GM23338 (cell line): Measurements from ENCODE around the gene RNF212B. TPM values are rescaled to one million over a fixed set of nuclear protein-coding genes. Genes with fewer than 3 reads are reported as not detected.

ENCODE experiments used
- ATAC-seq: fragments of 200-7000 bp; cut with Tn5 transposase; 3 replicates; pipeline ENCODE4 v1.9.1; 2020
- DNase-seq: peaks from one replicate; pipeline ENCODE4 v3.0.0-alpha.2; 2015; ENCODE audit warnings: low spot score
- H2AFZ ChIP-seq: fragments of 200-600 bp; sonication (generic); 2 replicates; pipeline ENCODE4 v1.8.0; 2016; ENCODE audit warnings: antibody characterized with exemption, mild to moderate bottlenecking, moderate library complexity
- H3F3A ChIP-seq: fragments of 200-600 bp; sonication (generic); replicated peaks from 2 replicates; pipeline ENCODE4 v1.8.0; 2017; ENCODE audit warnings: antibody characterized with exemption, mixed run types, low read depth
- H3K27ac ChIP-seq: fragments of 200-600 bp; sonication (generic); 2 replicates; pipeline ENCODE4 v1.6.1; 2016; ENCODE audit warnings: low read depth
- H3K27me3 ChIP-seq: fragments of 200-600 bp; sonication (generic); 2 replicates; pipeline ENCODE4 v1.8.0; 2016; ENCODE audit warnings: mild to moderate bottlenecking, mixed run types, moderate library complexity; ENCODE audit not compliant: insufficient read depth
- H3K36me3 ChIP-seq: fragments of 200-600 bp; sonication (generic); 2 replicates; pipeline ENCODE4 v1.8.0; 2016; ENCODE audit warnings: mild to moderate bottlenecking; ENCODE audit not compliant: insufficient read depth
- H3K4me1 ChIP-seq: fragments of 200-600 bp; sonication (generic); 2 replicates; pipeline ENCODE4 v1.8.0; 2016; ENCODE audit warnings: mild to moderate bottlenecking, moderate library complexity; ENCODE audit not compliant: insufficient read depth
- H3K4me2 ChIP-seq: fragments of 200-600 bp; sonication (generic); 2 replicates; pipeline ENCODE4 v1.7.1; 2017; ENCODE audit warnings: mixed run types
- H3K4me3 ChIP-seq: fragments of 200-600 bp; sonication (generic); 2 replicates; pipeline ENCODE4 v1.6.1; 2016; ENCODE audit warnings: mixed run types
- H3K79me2 ChIP-seq: fragments of 200-600 bp; sonication (generic); replicated peaks from 2 replicates; pipeline ENCODE4 v1.8.0; 2017; ENCODE audit warnings: mild to moderate bottlenecking; ENCODE audit not compliant: insufficient read depth
- H3K9me2 ChIP-seq: fragments of 200-600 bp; sonication (generic); 2 replicates; pipeline ENCODE4 v1.8.0; 2017; ENCODE audit not compliant: insufficient read depth
- H4K20me1 ChIP-seq: fragments of 200-600 bp; sonication (generic); replicated peaks from 2 replicates; pipeline ENCODE4 v1.8.0; 2017; ENCODE audit warnings: mild to moderate bottlenecking; ENCODE audit not compliant: insufficient read depth
- H3K27ac Mint-ChIP-seq: 2 replicates; pipeline ENCODE4 v1.8.0; 2020; ENCODE audit warnings: inconsistent platforms, mild to moderate bottlenecking, moderate library complexity, mixed read lengths
- H3K27me3 Mint-ChIP-seq: 3 replicates; pipeline ENCODE4 v1.8.0; 2022; ENCODE audit warnings: low read depth, mild to moderate bottlenecking, moderate library complexity, mixed read lengths, inconsistent platforms; ENCODE audit not compliant: insufficient read depth, poor library complexity
- H3K36me3 Mint-ChIP-seq: 3 replicates; pipeline ENCODE4 v1.8.0; 2021; ENCODE audit warnings: low read depth, mild to moderate bottlenecking, inconsistent platforms, moderate library complexity, mixed read lengths
- H3K4me1 Mint-ChIP-seq: 3 replicates; pipeline ENCODE4 v1.8.0; 2020; ENCODE audit warnings: mild to moderate bottlenecking, inconsistent platforms, mixed read lengths
- H3K4me3 Mint-ChIP-seq: 3 replicates; pipeline ENCODE4 v1.8.0; 2021; ENCODE audit warnings: moderate library complexity, mild to moderate bottlenecking, inconsistent platforms, mixed read lengths
- H3K9me3 Mint-ChIP-seq: 3 replicates; pipeline ENCODE4 v1.8.0; 2020; ENCODE audit warnings: moderate library complexity, mild to moderate bottlenecking, inconsistent platforms, mixed read lengths
- CREB1 ChIP-seq: fragments of 250-450 bp; sonication (Bioruptor Pico); IDR thresholded peaks from 2 replicates; pipeline ENCODE4 v1.5.0; 2020; ENCODE audit warnings: low read depth, mild to moderate bottlenecking, moderate library complexity
- EZH2 ChIP-seq: fragments of 200-600 bp; sonication (generic); IDR thresholded peaks from one replicate; pipeline ENCODE4 v1.8.0; 2017; ENCODE audit warnings: antibody characterized with exemption, mild to moderate bottlenecking, low read depth; ENCODE audit not compliant: unreplicated experiment
- EZH2phosphoT487 ChIP-seq: fragments of 200-600 bp; sonication (generic); IDR thresholded peaks from one replicate; pipeline ENCODE4 v1.8.1; 2018; ENCODE audit warnings: antibody characterized with exemption; ENCODE audit not compliant: unreplicated experiment
- JUNB ChIP-seq: IDR thresholded peaks from one replicate; pipeline ENCODE4 v1.6.1; 2016; ENCODE audit warnings: antibody characterized with exemption; ENCODE audit not compliant: unreplicated experiment
- NANOG ChIP-seq: IDR thresholded peaks from 2 replicates; pipeline ENCODE4 v1.6.1; 2016; ENCODE audit warnings: antibody characterized with exemption, borderline replicate concordance
- POLR2AphosphoS5 ChIP-seq: IDR thresholded peaks from 2 replicates; pipeline ENCODE4 v1.6.1; 2016; ENCODE audit warnings: antibody characterized with exemption, low read depth
- STAT1 ChIP-seq: IDR thresholded peaks from one replicate; pipeline ENCODE4 v1.6.1; 2016; ENCODE audit warnings: antibody characterized with exemption; ENCODE audit not compliant: unreplicated experiment
- ZNF114 ChIP-seq: fragments of 250-450 bp; sonication (Bioruptor Pico); IDR thresholded peaks from 2 replicates; pipeline ENCODE4 v1.5.0; 2020; ENCODE audit warnings: mild to moderate bottlenecking, moderate library complexity
- ZNF331 ChIP-seq: fragments of 250-450 bp; sonication (Bioruptor Pico); IDR thresholded peaks from 2 replicates; pipeline ENCODE4 v1.5.0; 2020; ENCODE audit warnings: low read depth, mild to moderate bottlenecking, moderate library complexity
- polyA plus RNA-seq: library from polyadenylated mRNA; unstranded; fragments of >200 nt; fragmentation: Nextera tagmentation; extraction: Ambion mirVana; gene quantifications from 2 replicates; pipeline ENCODE4 v1.2.1, GENCODE V29; 2016
- total RNA-seq: library from RNA; depleted of rRNA; stranded (reverse); fragments of >200 nt; shearing (Covaris generic); gene quantifications from 2 replicates; pipeline ENCODE4 v1.2.3, GENCODE V29; 2014
- TF ChIP-seq, protein P1 (sequence below): IDR thresholded peaks from one replicate; pipeline ENCODE4 v1.6.1; 2018; ENCODE audit warnings: antibody characterized with exemption; ENCODE audit not compliant: unreplicated experiment
- TF ChIP-seq, protein P2 (sequence below): IDR thresholded peaks from 2 replicates; pipeline ENCODE4 v1.6.1; 2016; ENCODE audit warnings: antibody characterized with exemption
- TF ChIP-seq, protein P3 (sequence below), 2 experiments: fragments of 200-600 bp in 1 of 2; sonication (generic) in 1 of 2; conservative IDR thresholded peaks; 2 replicates each; pipeline versions ENCODE4 v1.5.1 to v1.6.1; 2016 to 2017; ENCODE audit warnings: antibody characterized with exemption in 2 of 2, low read depth in 2 of 2, mild to moderate bottlenecking in 2 of 2, moderate library complexity in 1 of 2

RNF212B gene
- total and polyA plus RNA-seq, 2 experiments from 2014 or later = not detected

DNA sequence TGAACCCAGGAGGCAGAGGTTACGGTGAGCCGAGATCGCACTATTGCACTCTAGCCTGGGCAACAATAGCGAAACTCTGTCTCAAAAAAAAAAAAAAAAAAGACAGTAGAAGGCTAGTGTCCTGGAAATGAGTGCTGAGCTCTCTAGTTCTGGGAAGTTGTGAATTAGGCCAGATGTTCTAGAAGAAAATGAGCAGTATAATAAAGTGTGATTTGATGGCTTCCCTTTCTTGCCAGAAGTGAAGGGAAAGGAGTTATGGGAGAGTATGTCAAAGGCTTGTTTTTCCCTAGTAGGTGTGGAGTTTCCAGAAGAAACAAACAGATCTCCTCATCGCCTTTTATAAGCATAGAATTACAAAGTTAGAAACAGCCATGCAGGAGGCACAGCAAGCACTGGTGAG, 20.5 kb downstream of the RNF212B start (continued):
- TF ChIP-seq, protein P1, sequence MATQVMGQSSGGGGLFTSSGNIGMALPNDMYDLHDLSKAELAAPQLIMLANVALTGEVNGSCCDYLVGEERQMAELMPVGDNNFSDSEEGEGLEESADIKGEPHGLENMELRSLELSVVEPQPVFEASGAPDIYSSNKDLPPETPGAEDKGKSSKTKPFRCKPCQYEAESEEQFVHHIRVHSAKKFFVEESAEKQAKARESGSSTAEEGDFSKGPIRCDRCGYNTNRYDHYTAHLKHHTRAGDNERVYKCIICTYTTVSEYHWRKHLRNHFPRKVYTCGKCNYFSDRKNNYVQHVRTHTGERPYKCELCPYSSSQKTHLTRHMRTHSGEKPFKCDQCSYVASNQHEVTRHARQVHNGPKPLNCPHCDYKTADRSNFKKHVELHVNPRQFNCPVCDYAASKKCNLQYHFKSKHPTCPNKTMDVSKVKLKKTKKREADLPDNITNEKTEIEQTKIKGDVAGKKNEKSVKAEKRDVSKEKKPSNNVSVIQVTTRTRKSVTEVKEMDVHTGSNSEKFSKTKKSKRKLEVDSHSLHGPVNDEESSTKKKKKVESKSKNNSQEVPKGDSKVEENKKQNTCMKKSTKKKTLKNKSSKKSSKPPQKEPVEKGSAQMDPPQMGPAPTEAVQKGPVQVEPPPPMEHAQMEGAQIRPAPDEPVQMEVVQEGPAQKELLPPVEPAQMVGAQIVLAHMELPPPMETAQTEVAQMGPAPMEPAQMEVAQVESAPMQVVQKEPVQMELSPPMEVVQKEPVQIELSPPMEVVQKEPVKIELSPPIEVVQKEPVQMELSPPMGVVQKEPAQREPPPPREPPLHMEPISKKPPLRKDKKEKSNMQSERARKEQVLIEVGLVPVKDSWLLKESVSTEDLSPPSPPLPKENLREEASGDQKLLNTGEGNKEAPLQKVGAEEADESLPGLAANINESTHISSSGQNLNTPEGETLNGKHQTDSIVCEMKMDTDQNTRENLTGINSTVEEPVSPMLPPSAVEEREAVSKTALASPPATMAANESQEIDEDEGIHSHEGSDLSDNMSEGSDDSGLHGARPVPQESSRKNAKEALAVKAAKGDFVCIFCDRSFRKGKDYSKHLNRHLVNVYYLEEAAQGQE = no peak
- no peak for TF ChIP-seq CREB1 (CRISPR knock-in tag)
- no peak for TF ChIP-seq ZNF331 (CRISPR knock-in tag)
- TF ChIP-seq STAT1 = no peak
- TF ChIP-seq, protein P2, sequence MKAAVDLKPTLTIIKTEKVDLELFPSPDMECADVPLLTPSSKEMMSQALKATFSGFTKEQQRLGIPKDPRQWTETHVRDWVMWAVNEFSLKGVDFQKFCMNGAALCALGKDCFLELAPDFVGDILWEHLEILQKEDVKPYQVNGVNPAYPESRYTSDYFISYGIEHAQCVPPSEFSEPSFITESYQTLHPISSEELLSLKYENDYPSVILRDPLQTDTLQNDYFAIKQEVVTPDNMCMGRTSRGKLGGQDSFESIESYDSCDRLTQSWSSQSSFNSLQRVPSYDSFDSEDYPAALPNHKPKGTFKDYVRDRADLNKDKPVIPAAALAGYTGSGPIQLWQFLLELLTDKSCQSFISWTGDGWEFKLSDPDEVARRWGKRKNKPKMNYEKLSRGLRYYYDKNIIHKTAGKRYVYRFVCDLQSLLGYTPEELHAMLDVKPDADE = no peak
- no peak for TF ChIP-seq EZH2phosphoT487
- TF ChIP-seq ZNF114 (CRISPR knock-in tag) = no peak
- TF ChIP-seq JUNB = no peak
- no peak for TF ChIP-seq POLR2AphosphoS5
- TF ChIP-seq, protein P3, sequence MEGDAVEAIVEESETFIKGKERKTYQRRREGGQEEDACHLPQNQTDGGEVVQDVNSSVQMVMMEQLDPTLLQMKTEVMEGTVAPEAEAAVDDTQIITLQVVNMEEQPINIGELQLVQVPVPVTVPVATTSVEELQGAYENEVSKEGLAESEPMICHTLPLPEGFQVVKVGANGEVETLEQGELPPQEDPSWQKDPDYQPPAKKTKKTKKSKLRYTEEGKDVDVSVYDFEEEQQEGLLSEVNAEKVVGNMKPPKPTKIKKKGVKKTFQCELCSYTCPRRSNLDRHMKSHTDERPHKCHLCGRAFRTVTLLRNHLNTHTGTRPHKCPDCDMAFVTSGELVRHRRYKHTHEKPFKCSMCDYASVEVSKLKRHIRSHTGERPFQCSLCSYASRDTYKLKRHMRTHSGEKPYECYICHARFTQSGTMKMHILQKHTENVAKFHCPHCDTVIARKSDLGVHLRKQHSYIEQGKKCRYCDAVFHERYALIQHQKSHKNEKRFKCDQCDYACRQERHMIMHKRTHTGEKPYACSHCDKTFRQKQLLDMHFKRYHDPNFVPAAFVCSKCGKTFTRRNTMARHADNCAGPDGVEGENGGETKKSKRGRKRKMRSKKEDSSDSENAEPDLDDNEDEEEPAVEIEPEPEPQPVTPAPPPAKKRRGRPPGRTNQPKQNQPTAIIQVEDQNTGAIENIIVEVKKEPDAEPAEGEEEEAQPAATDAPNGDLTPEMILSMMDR (conservative IDR thresholded peaks at IDR 0.05; ENCODE audit: low read depth in 2 of 2) = no peak
- TF ChIP-seq EZH2 = no peak
- TF ChIP-seq NANOG = no peak

DNA sequence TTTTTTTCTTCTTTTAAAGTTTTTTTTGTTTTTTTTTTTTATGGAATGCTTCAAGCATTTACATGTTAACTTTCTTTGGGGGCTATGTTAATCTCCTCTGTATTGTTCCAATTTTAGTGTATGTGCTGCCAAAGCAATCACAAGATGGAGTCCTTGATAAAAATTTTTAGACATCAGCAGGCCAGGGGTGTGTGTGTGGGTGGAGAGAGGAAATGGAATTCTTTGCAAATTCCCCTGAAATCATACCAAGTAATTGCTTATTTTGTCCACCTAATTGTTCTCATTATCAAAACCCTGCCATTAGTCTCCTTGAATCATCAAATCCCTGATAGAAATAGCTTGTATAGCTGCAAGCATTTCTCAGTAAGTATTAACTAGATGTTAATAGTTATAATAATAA, 21.7 kb downstream of the RNF212B start:
- Histone ChIP-seq H2AFZ (no peak overlapping the region), H3K9me2 (no peaks in the 10 kb centered on the region), H3K36me3 (no peaks in the 10 kb centered on the region), H3K79me2 (no peaks in the 10 kb centered on the region), H3K27ac (no peak overlapping the region), H3K4me2 (no peak overlapping the region), H3K4me3 (no peak overlapping the region), H3K4me1 (peaks cover 9% of the 10 kb centered on the region; the same call in 1 of the 2 replicates), H3K27me3 (no peaks in the 10 kb centered on the region), H3F3A (no peaks in the 10 kb centered on the region), H4K20me1 (no peaks in the 10 kb centered on the region)
- Mint-ChIP-seq H3K4me3 (no peak overlapping the region), H3K4me1 (peaks cover 5% of the 10 kb centered on the region), H3K27ac (no peak overlapping the region), H3K27me3 (no peaks in the 10 kb centered on the region), H3K9me3 (peaks cover 7% of the 10 kb centered on the region; the same call in 1 of the 3 replicates), H3K36me3 (peaks cover 3% of the 10 kb centered on the region; the same call in 1 of the 3 replicates)
- ATAC-seq (no peak), DNase-seq (no peak)
- TF ChIP-seq, protein P1 = no peak
- TF ChIP-seq, protein P3 (conservative IDR thresholded peaks at IDR 0.05; ENCODE audit: low read depth in 2 of 2) = no peak
- TF ChIP-seq, protein P2 = no peak
- TF ChIP-seq CREB1 (CRISPR knock-in tag) (no peak), EZH2 (no peak), ZNF114 (CRISPR knock-in tag) (no peak), JUNB (no peak), POLR2AphosphoS5 (no peak), STAT1 (no peak), EZH2phosphoT487 (no peak)
